Activated naive CD4-positive, alpha-beta T cell treated with anti-CD3 and anti-CD28 coated beads, Interleukin-2, amount 50 U/mL, for 16 hours (primary cell): ENCODE results near the gene MCTP2.
"Not testable (repeated sequence)": the region's sequence is repeated elsewhere in the genome, so short reads cannot be mapped to it uniquely, and the experiment has no call there.

Source experiments
- DNase-seq: peaks from one replicate; pipeline ENCODE4 v3.0.0-alpha.2; 2020

Gene MCTP2

GRCh38 chr15:94235646-94236045 lies 4.3 kb downstream of the MCTP2 start:
- no peak for DNase-seq

DNA sequence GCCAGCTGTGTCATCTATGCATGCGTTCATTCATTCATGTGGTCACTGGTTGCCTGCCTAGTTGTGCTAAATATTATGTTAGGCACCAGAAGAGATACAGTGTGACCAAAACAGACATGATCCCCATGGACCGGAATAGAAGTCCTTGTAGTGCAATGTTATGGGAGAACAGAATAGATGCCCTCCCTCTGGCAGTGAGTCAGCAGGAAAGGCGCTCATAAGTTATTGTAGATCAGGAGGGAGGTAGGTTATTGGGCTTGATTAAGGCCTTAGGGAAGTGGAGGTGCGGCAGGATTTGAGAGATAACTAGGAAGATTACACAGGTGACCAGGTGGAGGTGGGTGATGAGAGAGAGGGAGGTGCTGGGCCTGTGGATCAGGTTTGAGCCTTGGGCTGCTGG lies 5.2 kb downstream of the MCTP2 start:
- no peak for DNase-seq

DNA sequence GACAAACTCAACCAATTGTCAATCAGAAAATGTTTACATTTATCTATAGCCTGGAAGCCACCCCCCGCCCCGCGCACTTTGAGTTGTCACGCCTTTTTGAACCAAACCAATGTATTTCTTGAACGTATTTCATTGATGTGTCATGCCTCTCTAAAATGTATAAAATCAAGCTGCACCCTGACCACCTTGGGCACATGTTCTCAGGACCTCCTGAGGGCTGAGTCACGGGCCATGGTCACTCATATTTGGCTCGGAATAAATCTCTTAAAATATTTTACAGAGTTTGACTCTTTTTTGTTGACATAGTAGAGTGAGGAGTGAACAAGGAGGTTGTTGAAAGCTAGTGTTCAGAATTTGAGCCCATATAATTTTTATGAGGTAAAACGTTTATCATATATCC lies 6.5 kb downstream of the MCTP2 start:
- DNase-seq = no peak

GRCh38 chr15:94238539-94239118 lies 7.3 kb downstream of the MCTP2 start:
- DNase-seq = no peak

DNA sequence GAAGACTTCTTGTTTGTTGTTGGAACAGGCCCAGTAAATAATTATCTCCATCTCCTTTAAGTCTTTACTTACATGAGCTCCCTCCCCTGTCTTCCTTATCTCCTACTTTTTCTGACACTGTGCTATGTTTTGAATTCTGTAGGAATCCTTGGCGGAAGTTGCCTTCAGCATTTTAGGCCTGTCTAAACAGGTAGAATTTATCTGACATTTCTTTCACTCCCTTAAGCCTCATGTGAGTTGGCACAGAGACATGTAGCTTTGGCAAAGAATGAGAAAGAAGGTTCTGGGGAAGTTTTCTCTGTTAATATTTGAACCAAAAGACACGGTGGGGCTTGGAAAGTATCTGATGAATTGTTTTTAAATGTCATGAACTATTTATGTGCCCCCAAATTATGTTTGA lies 8.1 kb downstream of the MCTP2 start:
- DNase-seq = no peak

DNA sequence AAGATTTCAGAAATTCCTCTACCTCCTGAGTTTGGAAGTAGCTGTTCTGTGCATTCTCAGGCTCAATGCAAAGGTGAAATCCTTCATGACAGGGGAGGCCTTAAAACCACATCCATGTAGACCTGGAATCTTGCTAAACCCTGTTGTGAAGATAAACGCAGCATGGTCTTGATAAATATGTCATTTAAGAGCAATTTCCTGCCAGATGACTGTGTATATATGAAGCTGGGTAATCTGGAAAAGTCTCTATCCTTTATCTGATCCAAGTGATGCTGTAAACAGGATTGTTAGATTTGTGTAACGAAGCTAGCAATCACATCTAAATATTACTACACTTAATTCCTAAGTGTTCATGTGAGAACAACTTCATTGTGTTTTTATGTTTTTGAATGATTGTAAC lies 9.1 kb downstream of the MCTP2 start:
- no peak for DNase-seq

- DNase-seq = no peak
These were observed 10.9 kb downstream of the MCTP2 start for GRCh38 chr15:94242257-94242656.

- DNase-seq = not testable (repeated sequence)
These were observed 11.6 kb downstream of the MCTP2 start for GRCh38 chr15:94243003-94243402.

DNA sequence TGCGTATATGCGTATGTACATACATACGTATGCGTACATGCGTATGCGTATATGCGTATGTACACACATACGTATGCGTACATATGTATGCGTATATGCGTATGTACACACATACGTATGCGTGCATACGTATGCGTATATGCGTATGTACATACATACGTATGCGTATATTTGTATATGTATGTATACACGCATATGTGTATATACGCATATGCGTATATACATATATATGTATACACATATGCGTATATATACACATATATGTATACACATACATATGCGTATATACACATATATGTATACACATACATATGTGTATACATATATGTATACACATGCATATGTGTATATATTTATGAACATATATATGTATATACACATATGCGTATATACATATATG lies 12.1 kb downstream of the MCTP2 start:
- DNase-seq = no peak

DNA sequence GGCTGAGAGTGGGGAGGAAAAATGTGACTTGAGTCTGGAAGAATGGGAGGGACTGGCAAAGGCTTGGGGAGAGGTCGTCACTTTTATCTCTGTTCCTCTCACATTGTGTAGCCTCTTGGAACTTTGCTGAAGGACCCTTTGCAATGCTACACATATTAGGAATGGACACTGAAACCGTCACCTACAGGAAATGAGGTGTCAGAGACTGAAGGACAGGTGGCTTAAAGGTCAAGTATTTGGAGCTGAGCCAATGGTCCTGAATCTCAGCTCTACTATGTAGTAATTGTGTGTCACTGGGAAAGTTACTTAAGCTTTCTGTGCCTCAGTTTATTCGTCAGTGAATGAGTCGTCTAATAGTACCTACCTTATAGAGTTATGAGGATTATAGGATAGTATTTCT lies 14.7 kb downstream of the MCTP2 start:
- DNase-seq = no peak

DNA sequence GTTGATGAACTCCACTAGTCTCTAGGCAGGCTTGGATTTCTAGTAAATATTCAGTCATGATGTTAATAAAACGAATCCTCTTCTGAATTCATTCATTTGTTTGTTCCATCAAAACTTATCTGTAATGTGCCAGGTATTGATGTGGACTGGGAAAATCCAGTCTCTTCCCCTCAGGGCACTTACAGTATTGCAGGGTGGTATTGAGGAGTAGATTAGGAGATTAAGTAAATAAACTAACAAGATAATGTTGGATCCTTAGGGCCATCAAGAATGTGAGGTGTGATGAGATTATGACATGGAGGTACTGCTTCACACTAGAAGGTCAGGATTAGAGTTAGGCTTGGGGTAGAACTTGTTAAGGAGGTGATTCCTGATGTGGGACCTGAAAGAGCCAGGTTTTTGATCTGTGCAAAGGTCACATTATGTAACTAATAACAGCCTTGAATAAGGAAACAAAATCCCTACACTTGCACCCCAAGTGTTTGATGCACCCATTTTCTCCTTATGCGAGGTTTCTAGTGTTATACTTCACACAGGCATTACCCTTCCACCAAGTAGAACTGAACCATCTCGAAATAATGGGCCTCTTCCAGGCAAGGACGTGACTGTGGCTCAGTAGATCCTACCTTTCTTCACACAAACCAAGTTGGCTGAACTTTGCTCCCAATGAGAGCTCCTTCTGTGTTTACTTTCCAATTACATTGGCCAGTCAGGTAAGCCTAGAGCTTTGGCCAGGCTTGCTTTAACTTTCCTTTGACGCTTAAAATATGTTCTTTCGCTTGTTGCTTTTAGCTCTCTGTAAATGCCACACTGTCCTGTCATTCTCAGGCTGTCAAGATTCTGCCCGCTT lies 16.7 kb downstream of the MCTP2 start:
- DNase-seq = no peak

DNA sequence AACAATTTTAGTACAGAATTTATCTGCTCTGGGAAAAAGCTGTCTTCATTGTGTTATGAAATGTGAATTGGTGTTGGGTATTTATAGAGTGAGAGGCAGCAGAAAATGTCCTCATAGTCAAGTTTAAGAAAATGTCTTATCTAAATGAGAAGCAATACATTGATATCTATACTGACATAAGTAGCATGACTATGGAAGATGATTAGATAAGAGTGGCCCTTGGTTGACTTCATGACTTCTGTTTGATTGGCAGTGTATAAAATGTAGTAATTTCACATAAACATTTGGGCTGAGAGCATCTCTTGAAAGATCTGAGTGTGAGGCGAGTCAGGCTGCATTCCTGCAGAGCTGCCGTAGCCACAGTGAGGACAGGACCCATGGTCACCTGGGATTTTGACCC lies 19.4 kb downstream of the MCTP2 start:
- no peak for DNase-seq

- no peak for DNase-seq
These were observed 20.9 kb downstream of the MCTP2 start for GRCh38 chr15:94252223-94252766.

DNA sequence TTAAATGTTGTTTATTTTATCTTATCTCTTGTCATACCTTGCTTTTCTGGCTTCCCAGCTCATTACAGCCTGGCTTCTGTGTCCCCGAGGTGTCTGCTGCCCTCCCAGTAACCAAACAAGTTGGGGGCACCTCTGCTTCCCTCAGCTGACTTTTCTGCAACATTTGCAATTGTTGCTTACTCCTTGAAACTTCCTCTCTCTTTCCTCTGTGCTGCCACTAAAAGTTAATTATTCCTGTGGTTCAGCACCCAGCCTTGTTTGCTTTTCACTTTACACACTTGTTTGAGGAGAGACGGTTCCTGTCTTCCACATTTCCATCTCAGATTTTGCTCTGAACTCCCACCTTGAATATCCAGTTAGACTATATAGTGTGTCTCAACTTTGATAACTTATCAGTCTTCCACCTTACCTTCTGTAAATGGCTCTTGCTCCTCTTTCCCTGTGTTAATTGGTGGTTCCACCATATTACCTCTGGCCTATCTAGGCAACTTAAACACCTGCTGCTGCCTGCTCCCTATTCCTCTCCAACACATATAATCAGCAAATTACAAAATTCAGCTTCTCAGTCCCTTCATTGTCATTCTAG lies 21.6 kb downstream of the MCTP2 start:
- DNase-seq = no peak

GRCh38 chr15:94253742-94254141 lies 22.4 kb downstream of the MCTP2 start:
- DNase-seq = no peak

GRCh38 chr15:94255540-94255939 lies 24.2 kb downstream of the MCTP2 start:
- no peak for DNase-seq

DNA sequence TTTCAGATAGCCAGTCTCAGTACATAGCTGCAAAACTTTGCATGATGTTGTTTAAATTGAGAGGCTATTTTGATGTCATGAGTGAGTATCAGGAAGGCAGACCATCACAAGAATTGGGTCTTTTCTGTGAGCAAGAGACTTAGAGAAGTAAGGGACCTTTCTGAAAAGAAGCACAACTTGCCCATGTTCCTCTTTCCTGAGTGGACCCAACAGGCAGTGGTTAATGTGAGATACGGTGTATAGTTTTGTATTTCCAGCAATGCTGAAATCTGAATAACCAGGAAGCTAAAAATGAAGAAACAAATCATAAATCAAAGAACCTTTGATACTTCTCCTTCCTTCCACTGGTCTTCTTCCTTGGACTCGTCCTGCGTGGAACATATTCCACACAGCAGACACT lies 25.1 kb downstream of the MCTP2 start:
- no peak for DNase-seq

GRCh38 chr15:94257776-94258175 lies 26.4 kb downstream of the MCTP2 start:
- not testable (repeated sequence) for DNase-seq

GRCh38 chr15:94258246-94258645 lies 26.9 kb downstream of the MCTP2 start:
- no peak for DNase-seq

DNA sequence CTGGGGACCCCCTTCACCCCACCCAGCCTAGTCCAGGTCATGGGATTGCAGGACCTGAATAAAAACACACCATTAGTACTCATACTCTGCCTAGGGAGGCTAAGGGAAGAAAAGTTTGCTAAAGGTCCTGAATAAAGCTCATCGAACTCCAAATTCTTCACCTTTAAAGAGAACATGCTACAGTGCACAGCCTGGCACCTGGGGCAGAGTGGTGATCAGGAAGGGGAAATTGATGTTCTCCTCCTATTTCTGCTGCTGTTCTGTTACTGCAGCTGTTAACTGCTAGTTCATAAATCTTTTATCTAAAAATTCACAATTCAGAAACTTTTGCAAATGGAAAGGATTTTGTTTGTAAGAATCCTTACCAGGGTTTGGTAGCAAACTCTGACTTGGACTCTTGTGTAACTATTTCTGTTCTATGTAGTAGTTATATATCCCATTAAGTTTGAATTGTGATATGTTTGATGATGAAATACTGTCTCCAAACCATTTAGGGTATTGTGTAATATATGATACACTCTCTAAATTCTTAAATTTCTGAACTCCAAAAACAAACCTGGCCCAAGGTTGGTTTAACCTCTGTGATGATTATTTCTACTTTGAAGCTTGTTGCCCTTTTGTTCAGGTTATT lies 27.9 kb downstream of the MCTP2 start:
- no peak for DNase-seq

DNA sequence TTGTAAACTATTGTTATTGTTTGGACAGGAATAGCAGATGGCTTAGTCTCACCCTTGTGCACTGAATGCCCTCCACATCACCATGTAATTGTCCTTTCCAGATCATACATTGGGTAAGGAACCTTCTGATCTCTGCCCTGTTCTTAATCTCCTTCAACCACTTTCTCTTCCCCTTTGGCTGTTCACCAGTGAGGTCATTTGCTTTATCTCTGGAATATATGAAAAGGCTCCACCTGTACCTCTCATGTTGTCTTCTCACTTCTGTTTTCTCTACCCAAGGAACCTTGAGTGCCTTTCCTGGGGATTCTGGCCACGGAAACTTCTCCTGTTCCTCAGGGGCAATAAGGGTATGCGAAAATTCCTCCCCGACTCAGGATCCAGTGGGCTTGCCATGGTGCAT lies 28.5 kb downstream of the MCTP2 start:
- DNase-seq = no peak

- DNase-seq = no peak
These were observed 30.8 kb downstream of the MCTP2 start for GRCh38 chr15:94262201-94262600.
